Measurements from ENCODE around the gene UCHL5. TPM values are rescaled to one million over a fixed set of nuclear protein-coding genes. Genes with fewer than 3 reads are reported as not detected.
"Not testable (repeated sequence)": the region's sequence is repeated elsewhere in the genome, so short reads cannot be mapped to it uniquely, and the experiment has no call there.

The UCHL5 gene
- total RNA-seq, 1 experiment from 2014 or later = 49.3 TPM

DNA sequence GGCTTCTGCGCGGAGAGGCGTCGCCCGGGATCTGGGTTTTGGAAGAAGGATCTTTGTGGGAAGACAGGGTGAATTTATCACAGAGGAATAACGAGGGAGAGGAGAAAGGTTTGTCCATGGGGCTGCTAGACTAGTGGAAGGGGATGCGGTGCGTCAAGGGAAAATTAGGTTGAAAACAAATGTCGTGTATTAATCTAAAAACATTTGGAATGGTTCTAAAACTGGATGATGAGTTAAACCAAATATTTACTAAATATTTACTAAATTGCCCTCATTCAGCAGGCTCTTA is 899 bp upstream of the UCHL5 start:
- H3K9me2 ChIP-seq (ENCODE audit: insufficient read depth) = no peaks in the 10 kb centered on the region
- peaks cover 89% of the 10 kb centered on the region for H3K79me2 ChIP-seq (ENCODE audit: low read depth)
- intact Hi-C loops (cut with micrococcal nuclease; ENCODE audit: unreplicated experiment) = no loop called here
- peak overlapping the region; percentile 95 for H2AFZ ChIP-seq
- peak overlapping the region; percentile 78 for H3K4me3 ChIP-seq
- H3K27me3 ChIP-seq (ENCODE audit: insufficient read depth, low read depth) = no peaks in the 10 kb centered on the region
- POLR2A ChIA-PET (ENCODE audit: unreplicated experiment) = no interaction called here
- DNase-seq = no peak
- peaks cover 8% of the 10 kb centered on the region; the same call in 1 of the 2 replicates for H4K20me1 ChIP-seq (ENCODE audit: insufficient read depth)
- H3K4me2 ChIP-seq = peak overlapping the region; percentile 91
- H3K4me1 ChIP-seq (replicated peaks; ENCODE audit: insufficient read depth) = peaks cover 23% of the 10 kb centered on the region
- no TSS peak for BruUV-seq (replicated peaks)
- peak overlapping the region; percentile 92 for H3K27ac ChIP-seq
- H3K36me3 ChIP-seq (ENCODE audit: low read depth) = peaks cover 13% of the 10 kb centered on the region; the same call in 1 of the 2 replicates
- CTCF ChIA-PET = no interaction called here
- H3K9me3 ChIP-seq (ENCODE audit: insufficient read depth, low read depth) = no peaks in the 10 kb centered on the region
- no peak for TF ChIP-seq EZH2 (IDR thresholded peaks at IDR 0.05; ENCODE audit: low read depth)
- TF ChIP-seq, protein P1, sequence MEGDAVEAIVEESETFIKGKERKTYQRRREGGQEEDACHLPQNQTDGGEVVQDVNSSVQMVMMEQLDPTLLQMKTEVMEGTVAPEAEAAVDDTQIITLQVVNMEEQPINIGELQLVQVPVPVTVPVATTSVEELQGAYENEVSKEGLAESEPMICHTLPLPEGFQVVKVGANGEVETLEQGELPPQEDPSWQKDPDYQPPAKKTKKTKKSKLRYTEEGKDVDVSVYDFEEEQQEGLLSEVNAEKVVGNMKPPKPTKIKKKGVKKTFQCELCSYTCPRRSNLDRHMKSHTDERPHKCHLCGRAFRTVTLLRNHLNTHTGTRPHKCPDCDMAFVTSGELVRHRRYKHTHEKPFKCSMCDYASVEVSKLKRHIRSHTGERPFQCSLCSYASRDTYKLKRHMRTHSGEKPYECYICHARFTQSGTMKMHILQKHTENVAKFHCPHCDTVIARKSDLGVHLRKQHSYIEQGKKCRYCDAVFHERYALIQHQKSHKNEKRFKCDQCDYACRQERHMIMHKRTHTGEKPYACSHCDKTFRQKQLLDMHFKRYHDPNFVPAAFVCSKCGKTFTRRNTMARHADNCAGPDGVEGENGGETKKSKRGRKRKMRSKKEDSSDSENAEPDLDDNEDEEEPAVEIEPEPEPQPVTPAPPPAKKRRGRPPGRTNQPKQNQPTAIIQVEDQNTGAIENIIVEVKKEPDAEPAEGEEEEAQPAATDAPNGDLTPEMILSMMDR (conservative IDR thresholded peaks at IDR 0.05) = no peak
- peaks cover 18% of the 10 kb centered on the region for H3F3A ChIP-seq (ENCODE audit: insufficient read depth, low read depth)

DNA sequence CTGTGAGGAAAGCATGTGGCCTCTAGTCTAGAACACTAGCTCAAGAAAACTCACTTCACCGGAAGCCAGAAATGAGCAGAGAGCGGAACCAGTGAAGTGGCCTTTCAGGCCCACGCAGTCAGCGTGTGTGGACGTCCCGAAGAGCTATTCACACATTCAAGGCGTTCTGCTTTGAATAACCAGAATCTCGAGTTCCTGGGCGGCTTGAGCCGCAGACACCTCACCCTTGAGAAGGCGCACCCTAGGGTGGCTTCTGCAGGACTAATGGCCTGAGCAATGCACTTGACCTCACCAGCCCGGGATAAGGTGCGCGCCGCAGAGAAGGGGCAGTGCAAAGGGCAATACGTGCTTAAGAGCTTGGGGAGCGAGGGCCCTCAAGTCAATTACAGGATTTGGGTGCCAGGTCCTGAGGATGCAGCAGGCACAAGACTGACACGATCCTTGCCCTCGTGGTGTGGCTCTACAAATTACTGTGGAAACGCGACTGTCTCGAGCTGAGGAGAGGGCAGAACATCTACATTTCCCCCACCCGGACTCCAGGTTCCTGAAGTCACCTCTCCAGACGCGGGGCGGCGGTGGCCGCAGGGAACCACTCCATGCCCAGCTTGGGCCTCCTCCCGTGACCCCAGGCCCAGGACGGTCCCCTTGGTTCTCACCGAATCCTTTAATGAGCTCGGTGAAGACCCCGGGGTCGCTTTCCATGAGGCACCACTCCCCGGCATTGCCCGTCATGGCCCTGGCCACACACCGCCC is 455 bp downstream of the UCHL5 start:
- peaks cover 8% of the 10 kb centered on the region; the same call in 1 of the 2 replicates for H4K20me1 ChIP-seq (ENCODE audit: insufficient read depth)
- DNase-seq = peak; percentile 44 to 57
- peak overlapping the region; percentile 87 for H2AFZ ChIP-seq
- ChIA-PET CTCF (no interaction called here), POLR2A (ENCODE audit: unreplicated experiment) (interaction anchor here (0.5 to 1.1 kb wide), 3 partner anchors 46 to 90 kb away, joined by 3 to 5 read pairs (median 5); partner anchors contain the start of gene GLRX2)
- BruUV-seq (replicated peaks) = no TSS peak
- no peaks in the 10 kb centered on the region for H3K9me2 ChIP-seq (ENCODE audit: insufficient read depth)
- H3K79me2 ChIP-seq (ENCODE audit: low read depth) = peaks cover 89% of the 10 kb centered on the region
- H3K36me3 ChIP-seq (ENCODE audit: low read depth) = peaks cover 13% of the 10 kb centered on the region; the same call in 1 of the 2 replicates
- H3K4me3 ChIP-seq = peak overlapping the region; percentile 78
- TF ChIP-seq EZH2 (IDR thresholded peaks at IDR 0.05; ENCODE audit: low read depth) = no peak
- TF ChIP-seq, protein P1 (conservative IDR thresholded peaks at IDR 0.05) = no peak
- intact Hi-C loops (cut with micrococcal nuclease; ENCODE audit: unreplicated experiment) = loop anchor here (1.0 kb wide), 2 partner anchors 47 to 63 kb away; partner anchors contain the start of gene GLRX2
- peak overlapping the region; percentile 92 for H3K27ac ChIP-seq
- peaks cover 23% of the 10 kb centered on the region for H3K4me1 ChIP-seq (replicated peaks; ENCODE audit: insufficient read depth)
- peaks cover 18% of the 10 kb centered on the region for H3F3A ChIP-seq (ENCODE audit: insufficient read depth, low read depth)
- no peaks in the 10 kb centered on the region for H3K27me3 ChIP-seq (ENCODE audit: insufficient read depth, low read depth)
- peak overlapping the region; percentile 91 for H3K4me2 ChIP-seq
- H3K9me3 ChIP-seq (ENCODE audit: insufficient read depth, low read depth) = no peaks in the 10 kb centered on the region

DNA sequence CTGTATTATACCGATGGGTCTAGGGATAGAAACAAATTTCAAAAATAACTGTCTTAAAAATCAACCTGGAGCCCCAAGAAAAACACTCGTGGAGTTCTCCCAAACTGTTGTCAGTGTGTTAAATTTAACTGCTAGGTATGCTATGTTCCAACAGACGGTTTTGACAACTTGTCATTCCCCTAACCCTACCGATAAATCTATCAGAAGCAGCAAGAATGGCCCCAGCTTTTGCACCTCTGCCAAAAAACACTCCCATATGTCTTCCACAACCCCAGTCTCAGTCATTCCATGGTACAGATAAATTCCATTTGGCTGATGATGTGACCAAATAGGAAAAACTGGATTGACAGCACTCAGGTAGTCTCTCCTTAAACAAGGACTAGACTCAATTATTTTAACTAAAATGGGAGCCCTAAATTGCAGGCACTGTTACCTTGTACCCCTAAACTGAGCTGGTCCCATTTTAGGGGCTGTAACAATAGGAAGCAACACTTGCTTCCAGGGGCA is 4.9 kb downstream of the UCHL5 start:
- H3F3A ChIP-seq (ENCODE audit: insufficient read depth, low read depth) = 0 out of 2 replicates have a peak, but pooled peaks cover 5% of the 10 kb centered on the region
- H3K4me1 ChIP-seq (replicated peaks; ENCODE audit: insufficient read depth) = peaks cover 11% of the 10 kb centered on the region
- H2AFZ ChIP-seq = no peak overlapping the region
- no peak for TF ChIP-seq EZH2 (IDR thresholded peaks at IDR 0.05; ENCODE audit: low read depth)
- no peak overlapping the region for H3K4me2 ChIP-seq
- POLR2A ChIA-PET (ENCODE audit: unreplicated experiment) = no interaction called here
- no peaks in the 10 kb centered on the region for H3K9me2 ChIP-seq (ENCODE audit: insufficient read depth)
- no peak overlapping the region for H3K4me3 ChIP-seq
- H3K27me3 ChIP-seq (ENCODE audit: insufficient read depth, low read depth) = no peaks in the 10 kb centered on the region
- H3K27ac ChIP-seq = no peak overlapping the region
- peaks cover 23% of the 10 kb centered on the region; the same call in 1 of the 2 replicates for H3K36me3 ChIP-seq (ENCODE audit: low read depth)
- BruUV-seq (replicated peaks) = no TSS peak
- no peak for DNase-seq
- H4K20me1 ChIP-seq (ENCODE audit: insufficient read depth) = peaks cover 16% of the 10 kb centered on the region
- CTCF ChIA-PET = no interaction called here
- intact Hi-C loops (cut with micrococcal nuclease; ENCODE audit: unreplicated experiment) = no loop called here
- H3K9me3 ChIP-seq (ENCODE audit: insufficient read depth, low read depth) = no peaks in the 10 kb centered on the region
- peaks cover 74% of the 10 kb centered on the region for H3K79me2 ChIP-seq (ENCODE audit: low read depth)

DNA sequence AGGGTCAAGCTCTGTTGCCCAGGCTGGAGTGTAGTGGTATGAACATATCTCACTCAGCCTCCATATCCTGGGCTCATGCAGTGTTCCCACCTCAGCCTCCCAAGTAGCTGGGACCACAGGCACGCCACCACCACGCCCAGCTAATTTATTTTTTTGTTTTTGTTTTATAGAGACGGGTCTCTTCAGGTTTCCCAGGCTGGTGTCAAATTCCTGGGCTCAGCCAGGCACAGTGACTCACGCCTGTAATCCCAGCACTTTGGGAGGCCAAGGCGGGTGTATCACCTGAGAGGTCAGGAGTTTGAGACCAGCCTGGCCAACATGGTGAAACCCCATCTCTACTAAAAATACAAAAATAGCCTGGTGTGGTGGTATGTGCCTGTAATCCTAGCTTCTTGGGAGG is 10.2 kb downstream of the UCHL5 start:
- Histone ChIP-seq H4K20me1 (ENCODE audit: insufficient read depth) (peaks cover 16% of the 10 kb centered on the region), H3K36me3 (ENCODE audit: low read depth) (peaks cover 44% of the 10 kb centered on the region), H3K79me2 (ENCODE audit: low read depth) (peaks cover 22% of the 10 kb centered on the region)
- H2AFZ ChIP-seq; H3F3A ChIP-seq (ENCODE audit: insufficient read depth, low read depth); POLR2A ChIA-PET (ENCODE audit: unreplicated experiment); H3K9me2 ChIP-seq (ENCODE audit: insufficient read depth); H3K4me3 ChIP-seq; H3K27me3 ChIP-seq (ENCODE audit: insufficient read depth, low read depth); BruUV-seq (replicated peaks); DNase-seq; H3K27ac ChIP-seq; H3K9me3 ChIP-seq (ENCODE audit: insufficient read depth, low read depth); intact Hi-C loops (cut with micrococcal nuclease; ENCODE audit: unreplicated experiment); H3K4me2 ChIP-seq; CTCF ChIA-PET; H3K4me1 ChIP-seq (replicated peaks; ENCODE audit: insufficient read depth): not testable (repeated sequence)
